ELF-1 (cell line): ENCODE results near the gene HLTF.

ENCODE experiments used
- DNase-seq: peaks from one replicate; pipeline ENCODE4 v3.0.0-alpha.2; 2016; ENCODE audit warnings: low read depth, low spot score

HLTF gene

DNA sequence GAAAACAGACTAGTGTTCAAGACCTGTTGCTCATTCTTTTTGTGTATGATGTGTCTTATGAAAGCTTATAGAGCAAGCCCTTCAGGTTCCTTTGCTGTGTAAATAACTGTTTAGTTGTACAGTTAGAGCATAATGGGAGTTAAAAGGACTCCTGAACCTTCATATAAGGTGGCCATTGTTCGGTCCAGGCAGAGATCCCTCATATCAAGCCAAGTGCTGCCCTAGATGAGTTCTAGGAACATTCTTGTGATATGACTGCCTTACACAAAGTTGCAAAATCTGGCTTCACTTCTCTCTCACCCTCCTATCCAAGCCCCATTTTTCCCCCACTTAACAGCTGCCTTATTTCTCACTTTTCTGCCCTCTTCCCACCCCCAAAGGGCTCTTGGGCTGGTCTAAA, 68.1 kb downstream of the HLTF start:
- no peak for DNase-seq

DNA sequence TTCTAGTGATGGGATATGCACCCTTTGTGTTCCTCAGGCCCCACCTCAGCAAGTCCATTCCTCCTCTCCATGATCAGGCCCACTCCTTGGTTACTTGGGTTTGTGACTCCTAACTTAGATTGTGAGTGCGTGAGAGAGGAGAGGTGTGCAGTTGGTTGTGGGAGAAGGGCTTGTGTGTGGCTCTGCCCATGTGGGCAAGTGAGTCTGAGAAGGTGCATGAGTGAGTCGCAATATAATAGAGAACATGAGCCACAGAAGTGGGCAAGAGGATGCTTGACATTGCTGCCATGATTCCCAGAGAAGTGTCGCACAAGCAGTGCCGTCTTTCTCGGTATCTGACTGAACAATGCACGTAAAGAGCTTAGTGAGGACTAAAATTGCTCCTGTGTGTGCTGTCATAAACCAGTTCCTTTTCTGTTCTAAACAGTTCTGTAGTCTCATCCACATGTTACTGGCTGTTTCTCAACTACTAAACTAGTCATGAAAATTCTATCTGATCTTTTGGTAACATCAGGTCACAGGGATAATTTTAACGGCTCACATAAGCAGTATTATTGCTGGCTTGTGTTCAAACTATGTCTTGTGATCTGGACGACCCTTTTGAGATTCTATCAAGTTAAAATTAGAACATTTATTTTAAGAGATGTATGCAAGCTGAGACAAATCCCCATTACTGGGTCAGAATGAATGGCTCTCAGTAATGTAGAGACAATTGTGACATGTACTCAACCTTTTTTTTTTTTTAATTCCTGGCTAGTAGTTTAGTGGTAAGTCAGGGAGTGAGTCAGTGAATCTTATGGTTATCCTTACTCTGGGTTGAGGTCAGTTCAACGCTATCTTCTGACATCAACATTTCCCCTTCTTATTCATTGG, 69.4 kb downstream of the HLTF start:
- DNase-seq = no peak

DNA sequence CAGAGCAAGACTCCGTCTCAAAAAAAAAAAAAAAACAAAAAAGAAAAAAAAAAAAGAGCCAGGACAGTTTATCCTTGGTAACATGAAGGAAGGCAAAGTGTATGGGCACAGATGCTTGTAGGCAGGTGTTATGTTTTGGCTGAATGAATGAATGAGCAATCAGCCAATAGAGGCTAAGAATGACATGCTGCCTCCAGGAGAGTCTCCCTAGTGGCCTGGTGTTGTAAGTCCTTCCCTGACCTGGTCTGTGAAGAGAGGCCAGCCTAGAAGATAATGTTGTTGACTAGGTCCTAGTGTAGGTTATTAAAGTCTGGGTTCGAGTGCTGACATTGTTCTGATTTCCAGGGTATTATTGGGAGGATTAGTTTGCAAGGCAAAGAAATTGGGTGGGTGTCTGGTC, 70.1 kb downstream of the HLTF start:
- DNase-seq = no peak

DNA sequence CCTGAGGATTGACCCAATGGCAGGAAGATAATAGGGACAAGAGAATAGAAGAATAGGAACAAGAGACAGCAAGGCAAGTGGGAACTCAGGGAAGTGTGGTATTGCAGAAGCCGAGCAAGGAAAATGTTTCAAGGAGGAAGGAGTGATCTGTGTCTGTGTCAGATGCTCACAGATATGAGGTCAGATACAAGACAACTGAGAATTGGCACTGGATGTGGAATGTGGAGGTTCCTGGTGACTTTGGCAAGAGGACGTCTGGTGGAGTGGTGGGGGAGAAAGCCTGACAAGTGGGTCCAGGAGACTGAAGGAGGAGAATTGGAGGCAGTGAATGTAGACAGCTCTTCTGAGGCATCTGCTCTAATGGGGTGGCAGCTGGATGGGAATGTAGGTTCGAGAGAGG, 70.9 kb downstream of the HLTF start:
- no peak for DNase-seq

DNA sequence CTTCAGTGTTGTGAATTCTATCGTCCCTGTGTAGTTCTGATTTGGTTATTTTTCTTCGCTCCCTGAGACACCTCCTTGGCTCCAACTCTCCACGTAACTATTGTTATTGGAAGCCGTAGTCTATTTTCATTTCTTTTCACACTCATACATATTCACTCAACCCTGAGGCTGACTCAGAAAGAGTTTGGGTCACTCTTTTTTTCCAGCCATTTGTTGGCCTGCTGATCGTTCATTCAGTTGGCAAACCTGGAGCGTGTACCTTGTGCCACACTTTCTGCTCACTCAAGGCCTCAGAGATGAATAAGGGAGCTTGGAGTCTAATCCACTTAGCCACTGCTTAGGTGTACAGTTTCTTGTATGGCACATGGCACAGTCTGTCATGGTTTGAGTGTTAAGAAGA, 72.6 kb downstream of the HLTF start:
- DNase-seq = no peak

DNA sequence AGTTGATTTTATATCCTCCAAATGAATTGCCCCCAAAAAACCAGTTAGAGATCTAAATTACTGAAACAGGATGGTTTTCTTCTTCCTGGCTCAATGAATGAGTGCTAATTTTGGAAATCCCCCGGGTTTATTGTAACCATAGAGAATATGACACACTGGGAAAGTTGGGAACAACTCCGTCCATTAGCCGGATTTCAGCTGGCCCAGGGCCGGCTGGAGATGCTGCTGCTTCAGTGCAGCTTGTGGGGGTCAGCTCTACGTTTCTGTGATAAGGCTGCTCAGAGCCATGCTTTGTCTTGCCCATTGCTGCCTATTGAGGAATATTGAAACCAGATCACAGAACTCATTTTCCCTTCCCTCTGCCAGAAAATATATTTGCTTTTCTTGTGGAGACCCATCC, 74.7 kb downstream of the HLTF start:
- no peak for DNase-seq

DNA sequence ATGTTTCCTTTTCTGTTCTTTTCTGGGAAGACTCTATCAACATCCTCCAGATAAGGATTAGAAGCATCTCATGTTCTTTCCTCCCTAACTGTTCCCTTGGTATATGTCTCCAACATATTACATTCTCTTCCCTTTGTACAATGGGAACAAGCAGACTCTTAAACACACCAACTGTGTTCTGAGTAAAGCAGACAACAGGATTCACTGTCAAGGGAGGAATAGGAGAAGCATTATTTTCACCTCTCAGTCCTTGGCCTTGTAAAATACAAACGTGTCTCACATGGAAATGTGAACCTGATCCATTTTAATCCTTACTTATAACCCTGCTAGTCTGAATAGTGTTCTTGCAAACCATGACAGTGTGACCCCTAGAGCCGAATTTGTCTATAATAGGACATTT, 75.4 kb downstream of the HLTF start:
- no peak for DNase-seq

DNA sequence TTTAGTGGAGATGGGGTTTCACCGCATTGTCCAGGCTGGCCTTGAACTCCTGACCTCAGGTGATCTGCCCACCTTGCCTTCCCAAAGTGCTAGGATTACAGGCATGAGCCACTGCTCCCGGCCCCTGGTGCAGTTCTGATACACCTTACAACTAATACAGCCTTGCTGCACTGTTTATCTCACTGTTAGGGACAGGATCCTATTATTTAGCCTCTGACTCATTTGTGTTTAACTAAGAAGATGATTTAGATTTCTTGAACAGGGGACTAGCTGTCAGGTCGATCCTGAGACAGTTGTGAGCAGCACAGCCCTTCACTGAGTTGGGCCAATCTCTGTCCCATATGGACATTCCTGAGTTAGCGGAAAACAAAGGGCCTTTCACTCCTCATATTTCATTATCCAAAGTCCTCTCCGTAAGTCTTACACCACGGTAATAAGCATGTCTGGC, 75.8 kb downstream of the HLTF start:
- no peak for DNase-seq

DNA sequence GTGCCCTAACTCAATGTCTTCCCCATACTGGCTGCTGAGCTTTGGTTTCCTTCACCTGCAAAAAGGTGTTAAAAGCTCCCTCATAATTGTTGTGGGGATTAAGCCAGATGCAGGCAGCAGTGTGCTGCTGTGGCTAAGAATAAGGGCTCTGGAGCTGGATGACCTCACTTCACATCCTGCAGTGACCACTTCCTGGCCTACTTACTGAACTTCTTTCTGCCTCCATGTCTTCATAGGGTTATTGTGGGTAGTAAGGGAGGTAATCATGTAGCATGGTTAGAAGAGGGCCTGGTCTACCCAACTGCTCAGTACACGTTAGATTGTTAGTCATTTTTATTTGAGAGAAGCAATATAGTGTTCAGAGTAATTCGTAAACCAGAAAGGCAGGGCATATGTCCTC, 76.6 kb downstream of the HLTF start:
- no peak for DNase-seq

DNA sequence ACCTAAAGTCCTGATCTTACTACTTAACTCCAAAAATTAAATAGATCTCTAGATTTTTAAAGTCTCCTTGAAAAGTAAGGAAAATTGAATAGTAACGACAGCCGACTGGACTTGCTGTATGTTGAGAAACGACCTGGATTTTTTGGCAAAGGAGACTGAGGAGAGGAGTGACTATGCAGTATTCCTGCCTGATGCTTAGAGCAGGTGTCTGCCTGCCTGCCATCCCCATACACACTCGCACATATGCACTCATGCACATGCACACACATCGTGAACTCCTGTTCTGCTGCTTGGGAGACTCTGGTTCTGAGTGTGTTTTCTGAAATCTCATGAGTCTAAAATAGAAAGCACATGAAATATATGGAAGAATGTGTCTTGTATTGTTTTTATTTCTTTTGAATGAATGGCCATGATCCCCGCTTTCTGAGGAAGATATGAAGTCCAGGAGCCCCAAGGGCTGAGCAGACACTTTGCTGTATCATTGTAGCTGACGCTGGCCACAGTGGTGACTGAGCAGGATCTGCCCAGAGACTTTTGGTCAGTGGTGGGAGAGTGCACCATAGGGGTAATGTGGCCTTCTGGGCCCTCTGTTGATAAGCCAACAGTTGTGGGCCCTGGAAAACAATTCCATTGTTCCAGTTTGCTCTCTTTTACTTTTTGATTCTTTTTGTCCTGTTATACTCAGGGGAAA, 78.6 kb downstream of the HLTF start:
- no peak for DNase-seq

DNA sequence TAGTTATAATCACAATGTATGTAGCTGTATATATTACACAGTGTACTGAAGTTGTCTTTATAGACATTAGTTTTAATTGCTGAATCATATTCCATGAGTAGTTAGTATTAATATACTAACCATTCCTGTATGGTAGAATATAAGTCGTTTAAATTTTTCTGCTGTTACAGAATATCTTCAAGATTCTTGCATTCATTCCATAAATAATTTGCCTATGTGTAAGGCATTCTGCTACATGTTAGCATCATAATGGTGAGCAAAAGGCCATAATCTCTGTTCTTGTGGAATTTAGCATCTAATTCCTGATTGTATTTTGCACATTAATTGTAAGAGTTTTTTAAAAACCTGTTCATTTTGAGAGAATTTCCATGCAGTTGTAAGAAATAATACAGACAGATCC, 80.9 kb downstream of the HLTF start:
- DNase-seq = no peak

DNA sequence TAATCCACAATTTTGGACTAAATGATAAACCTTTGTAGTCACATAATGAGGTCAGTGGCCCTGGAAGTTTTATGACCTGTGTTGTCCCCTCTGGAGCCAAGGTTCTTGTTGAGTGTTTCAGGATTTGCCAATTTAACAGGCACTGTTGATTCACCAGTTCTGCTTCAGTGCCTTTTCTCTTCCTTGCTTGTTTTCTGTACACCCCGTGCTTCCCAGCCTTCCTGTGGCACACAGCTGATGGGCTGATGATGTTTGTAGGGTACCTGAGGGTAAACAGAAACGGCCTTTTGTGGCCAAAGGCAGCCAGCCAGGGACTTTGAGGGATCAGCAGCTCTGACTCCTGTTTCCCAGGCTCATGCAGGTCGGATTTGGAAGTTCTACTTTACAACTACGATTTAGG, 81.7 kb downstream of the HLTF start:
- DNase-seq = no peak

DNA sequence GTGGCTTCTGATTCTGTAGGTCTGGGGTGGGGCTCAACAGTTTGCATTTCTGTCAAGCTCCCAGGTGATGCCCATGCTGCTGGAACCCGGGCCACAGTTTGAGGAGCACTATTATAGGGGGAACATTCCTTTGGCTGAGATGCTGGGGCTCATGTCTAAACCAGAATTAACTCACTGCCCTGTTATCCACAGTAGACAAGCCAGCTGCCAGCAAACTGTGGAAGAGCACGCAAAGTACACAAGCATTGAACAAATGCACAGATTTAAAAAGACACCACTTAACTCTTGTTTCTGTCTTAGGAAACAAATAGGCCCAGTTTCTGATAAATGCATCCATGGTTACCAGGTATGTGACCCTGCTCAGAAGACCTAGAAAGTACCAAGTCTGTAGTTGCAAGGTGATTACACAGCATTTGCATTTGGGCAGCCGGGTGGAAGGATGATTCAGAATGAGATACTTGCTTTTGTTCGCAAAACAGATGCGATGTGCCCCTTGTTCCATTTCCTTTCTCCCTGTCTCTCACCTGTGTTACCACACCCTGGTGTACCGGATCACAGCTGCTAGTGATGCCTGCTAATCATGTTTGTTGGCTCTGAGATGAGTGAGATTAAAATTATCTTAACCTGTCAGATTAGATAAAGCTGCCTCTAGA, 82.6 kb downstream of the HLTF start:
- DNase-seq = no peak

DNA sequence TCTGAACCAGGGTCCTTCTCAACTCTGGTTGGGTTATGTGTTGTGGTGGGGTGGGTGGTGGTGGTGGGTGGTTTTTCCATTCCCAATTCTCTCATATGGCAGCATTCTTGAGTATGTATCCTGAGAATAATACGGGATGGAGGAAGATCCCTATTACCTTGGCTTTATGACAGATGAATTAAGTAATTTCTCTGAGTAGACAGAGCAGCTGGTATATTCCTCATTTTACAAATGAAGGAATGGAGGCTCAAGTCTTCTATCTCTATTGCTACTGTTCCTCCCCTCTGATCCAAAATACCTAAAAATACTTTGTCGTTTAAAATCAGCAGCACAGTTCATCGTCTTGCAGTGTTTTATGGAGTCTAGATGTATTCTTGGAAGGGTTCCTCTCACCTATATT, 84.6 kb downstream of the HLTF start:
- no peak for DNase-seq

DNA sequence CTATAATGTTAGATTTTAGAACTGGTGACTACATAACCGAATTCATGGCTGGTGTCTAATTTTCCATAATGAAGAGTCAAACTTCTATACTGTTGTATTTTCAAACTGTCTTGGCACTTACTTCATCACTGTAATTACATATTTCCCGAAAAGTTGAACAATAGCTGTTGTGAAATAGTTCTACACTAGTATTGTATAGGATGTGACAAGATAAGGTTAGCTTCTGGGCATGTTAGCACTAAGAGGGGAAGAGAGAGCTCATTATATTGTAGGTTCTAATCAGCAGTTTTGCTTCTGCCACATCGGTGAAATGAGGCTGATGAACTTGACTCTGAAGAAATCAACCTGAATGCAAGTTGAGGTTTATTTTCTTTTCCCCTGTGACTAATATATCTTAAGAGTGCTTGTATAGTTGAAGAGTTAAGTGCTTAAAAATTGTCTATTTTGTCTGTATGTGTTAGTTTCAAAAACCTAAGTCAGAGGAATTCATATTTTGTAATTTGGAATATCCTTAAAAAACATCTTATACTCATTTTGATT, 86.1 kb downstream of the HLTF start:
- no peak for DNase-seq

DNA sequence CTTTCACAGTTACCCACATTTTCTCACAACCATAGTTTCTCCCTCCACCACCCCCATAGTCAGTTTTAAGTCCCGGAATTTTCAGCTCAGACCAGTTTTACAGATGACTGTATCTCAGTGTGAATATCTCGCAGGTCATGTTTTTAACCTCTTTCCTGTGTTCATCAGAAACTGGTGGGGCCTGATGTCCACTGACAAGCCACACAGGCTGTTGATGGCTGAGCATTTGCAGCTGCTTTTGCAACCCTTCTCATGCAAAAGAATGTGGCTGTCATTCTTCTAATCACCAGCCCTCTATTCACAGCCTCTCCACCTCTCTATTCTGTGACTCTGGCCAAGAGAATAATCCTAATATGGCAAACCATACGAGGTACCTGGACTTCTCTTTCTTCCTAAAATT, 86.5 kb downstream of the HLTF start:
- DNase-seq = no peak

DNA sequence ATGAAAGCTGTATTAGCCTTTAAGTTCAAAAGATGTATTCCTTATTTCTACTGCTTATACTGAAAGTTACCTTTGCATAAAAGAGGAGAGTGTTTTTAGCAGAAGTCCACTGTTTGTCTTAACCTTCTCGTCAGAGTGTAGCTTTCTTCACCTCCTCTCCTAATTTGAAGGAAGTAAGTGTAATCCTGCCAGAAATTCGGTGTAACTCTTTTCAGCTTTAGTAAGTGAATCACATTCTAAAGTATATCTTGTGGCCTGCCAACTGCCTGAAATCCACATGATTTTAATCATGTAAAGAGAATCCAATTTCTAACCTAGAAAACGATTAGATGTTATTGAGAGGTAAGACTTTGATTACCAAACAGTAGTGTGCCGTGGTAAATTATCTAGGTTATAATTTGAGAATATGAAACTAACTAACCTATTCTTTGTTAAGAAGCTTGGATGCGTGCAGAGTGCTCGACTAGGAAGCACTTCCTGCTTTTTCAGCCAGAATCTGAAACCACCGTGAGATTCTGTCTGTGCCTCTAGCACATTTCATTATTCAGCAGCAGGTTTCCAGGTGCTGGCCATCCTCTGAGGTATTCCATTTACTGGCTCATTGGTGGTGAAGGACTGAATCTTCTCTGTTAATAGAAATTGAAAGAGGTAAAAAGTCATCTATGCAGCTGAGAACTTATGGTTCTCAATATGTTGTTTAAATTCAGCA, 87.5 kb downstream of the HLTF start:
- no peak for DNase-seq

DNA sequence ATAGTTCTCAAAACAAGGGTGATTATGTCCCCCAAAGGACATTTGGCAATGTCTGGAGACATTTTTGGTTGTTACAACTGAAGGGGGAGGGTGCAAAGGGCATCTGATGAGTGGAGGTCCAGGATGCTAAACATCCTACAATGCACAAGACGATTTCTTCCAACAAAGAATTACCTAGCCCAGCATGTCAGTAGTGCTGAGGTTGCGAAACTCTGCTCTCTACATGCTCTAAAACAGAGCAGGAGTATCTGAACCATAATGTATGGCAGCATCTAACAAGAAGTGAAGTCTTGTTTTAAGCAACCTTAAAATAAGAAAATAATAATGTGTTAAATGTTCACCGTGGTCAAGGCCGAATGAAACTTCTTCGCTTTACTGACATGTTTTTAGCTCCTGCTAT, 88.0 kb downstream of the HLTF start:
- DNase-seq = no peak

DNA sequence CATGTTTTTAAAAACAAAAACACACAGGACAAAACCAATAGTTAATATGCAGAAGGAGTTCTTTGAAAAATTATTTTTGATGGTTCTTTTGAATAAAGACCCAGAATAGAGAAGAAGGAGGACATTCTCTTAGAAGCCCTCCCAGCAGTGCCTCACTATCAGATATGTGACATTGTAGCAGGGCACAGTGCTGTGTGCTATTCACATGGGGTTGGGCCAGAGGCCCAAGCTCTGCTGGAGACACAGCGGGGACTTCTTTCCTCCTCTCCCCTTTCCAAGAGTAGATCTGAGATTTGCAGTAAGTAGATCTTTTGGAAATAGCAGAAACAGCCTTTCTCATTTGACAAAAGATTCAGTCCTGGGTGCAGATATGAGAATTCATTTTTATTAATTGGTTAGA, 88.7 kb downstream of the HLTF start:
- DNase-seq = no peak

DNA sequence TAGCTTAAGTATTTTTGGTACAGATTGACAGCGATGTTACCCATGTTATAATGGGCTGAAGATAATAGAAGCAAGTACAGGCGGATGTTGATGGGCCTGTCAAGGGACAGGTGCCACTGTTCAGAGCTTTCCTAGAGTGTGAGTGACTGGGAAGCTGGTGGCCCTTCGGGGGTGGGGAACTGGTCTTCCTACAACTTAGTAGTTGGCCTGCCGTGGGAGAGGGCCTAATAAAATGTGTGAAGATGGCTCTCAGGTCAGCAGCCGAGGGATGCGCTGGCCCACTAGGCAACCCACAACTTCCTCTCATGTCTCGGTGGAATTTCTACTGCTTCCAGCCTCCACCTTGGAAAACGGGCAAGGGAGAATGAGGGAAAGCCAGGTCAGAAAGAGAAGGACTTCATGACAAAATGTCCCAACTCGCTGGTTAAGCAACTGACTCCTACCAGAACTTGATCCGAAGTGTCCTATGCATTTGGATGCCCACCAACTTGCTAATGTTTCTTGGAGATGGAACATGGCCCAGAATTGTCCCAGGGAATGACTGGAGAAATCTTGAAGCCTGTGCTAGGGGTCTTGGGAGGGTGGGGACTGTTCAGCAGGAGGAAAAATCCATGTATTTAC, 93.6 kb downstream of the HLTF start:
- no peak for DNase-seq

DNA sequence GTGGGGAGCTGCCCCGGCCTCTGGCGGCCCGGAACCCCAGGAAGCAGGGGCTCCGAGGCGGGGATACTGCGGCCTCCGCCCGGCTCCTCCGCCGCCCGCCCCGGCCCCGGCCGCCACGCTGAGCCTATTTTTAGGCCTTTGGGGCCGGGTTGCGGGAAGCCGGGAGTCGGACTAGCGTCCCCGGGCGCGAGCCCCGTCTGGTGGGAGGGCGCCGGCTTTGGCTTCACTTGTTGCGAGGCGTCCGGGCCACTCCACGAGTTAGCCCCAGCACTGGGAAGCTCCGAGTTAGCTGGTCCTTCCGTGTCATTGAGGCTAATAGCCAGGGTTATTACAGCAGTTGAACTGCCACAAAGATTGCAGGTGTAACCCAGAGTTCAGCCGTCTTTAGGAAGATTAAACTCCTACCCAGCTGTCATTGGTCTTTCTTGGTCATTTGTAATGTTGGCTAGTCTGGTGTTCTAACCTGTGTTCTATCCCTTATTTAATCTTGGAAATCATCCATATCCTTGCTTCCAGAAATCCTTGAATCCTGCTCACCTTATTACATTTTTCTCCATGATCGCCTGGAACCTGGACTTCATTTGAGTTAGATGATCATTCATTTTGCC, 94.2 kb downstream of the HLTF start:
- DNase-seq = peak; percentile 32
